Suprapubic skin (tissue), 4 donors: ENCODE results near the gene DYNLT2. TPM values are rescaled to one million over a fixed set of nuclear protein-coding genes. Genes with fewer than 3 reads are reported as not detected.

Source experiments
- DNase-seq, 2 donors: peaks; one replicate each; pipeline ENCODE4 v3.0.0-alpha.2; 2019; ENCODE audit warnings: low spot score in 2 of 2
- H3K27ac ChIP-seq: fragments of 200-600 bp; sonication (generic); one replicate; pipeline ENCODE4 v1.5.1; 2019
- H3K27me3 ChIP-seq: fragments of 200-600 bp; sonication (generic); one replicate; pipeline ENCODE4 v1.5.1; 2019
- H3K36me3 ChIP-seq: fragments of 200-600 bp; sonication (generic); one replicate; pipeline ENCODE4 v1.5.1; 2019
- H3K4me1 ChIP-seq: fragments of 200-600 bp; sonication (generic); one replicate; pipeline ENCODE4 v1.5.1; 2019
- H3K4me3 ChIP-seq: fragments of 200-600 bp; sonication (generic); one replicate; pipeline ENCODE4 v1.5.1; 2019; ENCODE audit warnings: mild to moderate bottlenecking
- H3K9me3 ChIP-seq: fragments of 200-600 bp; sonication (generic); one replicate; pipeline ENCODE4 v1.5.1; 2019
- EP300 ChIP-seq: sonication (generic); formaldehyde crosslinking; IDR thresholded peaks from one replicate; pipeline ENCODE4 v1.6.1; 2017; ENCODE audit warnings: antibody characterized with exemption
- POLR2A ChIP-seq, 2 donors: fragments of 450-650 bp; IDR thresholded peaks; one replicate each; pipeline ENCODE4 v1.6.1; 2017; ENCODE audit warnings: antibody characterized with exemption in 2 of 2, mild to moderate bottlenecking in 2 of 2, moderate library complexity in 2 of 2
- POLR2AphosphoS5 ChIP-seq, 3 donors: sonication (generic); formaldehyde crosslinking; IDR thresholded peaks; one replicate each; pipeline ENCODE4 v1.6.1; 2017; ENCODE audit warnings: antibody characterized with exemption in 3 of 3
- WGBS: methylation state at CpG from one replicate; pipeline ENCODE4 v1.1.5; 2018; 5-methylcytosine and 5-hydroxymethylcytosine counted together
- total RNA-seq, 4 donors: library from RNA; depleted of rRNA; stranded (reverse); fragments of >200 nt; gene quantifications; one replicate each; pipeline ENCODE4 v1.1.0, GENCODE V29; 2016
- TF ChIP-seq, protein P1 (sequence below), 2 donors: fragments of 200-600 bp in 1 of 2; fragments of 450-650 bp in 1 of 2; sonication (generic) in 1 of 2; IDR thresholded peaks; one replicate each; pipeline ENCODE4 v1.5.1; 2016 to 2019; ENCODE audit warnings: antibody characterized with exemption in 2 of 2, mild to moderate bottlenecking in 1 of 2, moderate library complexity in 1 of 2

DYNLT2 gene
- total RNA-seq, 4 donors from 2014 or later: 1.3 to 4.0 (median 2.2) TPM

DNA sequence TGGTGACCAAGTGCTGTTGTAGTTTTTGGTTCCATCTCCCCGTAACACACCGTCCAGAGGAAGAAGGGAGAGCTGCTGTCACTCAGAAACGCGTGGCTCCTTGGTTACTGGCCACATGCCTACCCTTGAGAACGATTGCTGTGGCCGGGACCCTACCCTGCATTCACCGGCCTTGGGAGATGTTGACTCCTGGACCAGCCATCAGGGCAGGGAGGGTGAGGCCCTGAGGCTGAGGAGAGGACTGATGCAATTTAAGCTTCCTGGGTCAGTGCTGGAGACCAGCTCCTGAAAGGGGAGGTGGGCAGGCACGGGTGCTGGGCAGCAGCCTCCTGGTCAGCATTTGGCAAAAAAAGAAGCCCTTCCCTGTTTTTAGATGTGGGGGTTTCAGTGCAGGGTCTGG is 31.6 kb upstream of the DYNLT2 start:
- no peak for TF ChIP-seq EP300
- TF ChIP-seq, protein P1, sequence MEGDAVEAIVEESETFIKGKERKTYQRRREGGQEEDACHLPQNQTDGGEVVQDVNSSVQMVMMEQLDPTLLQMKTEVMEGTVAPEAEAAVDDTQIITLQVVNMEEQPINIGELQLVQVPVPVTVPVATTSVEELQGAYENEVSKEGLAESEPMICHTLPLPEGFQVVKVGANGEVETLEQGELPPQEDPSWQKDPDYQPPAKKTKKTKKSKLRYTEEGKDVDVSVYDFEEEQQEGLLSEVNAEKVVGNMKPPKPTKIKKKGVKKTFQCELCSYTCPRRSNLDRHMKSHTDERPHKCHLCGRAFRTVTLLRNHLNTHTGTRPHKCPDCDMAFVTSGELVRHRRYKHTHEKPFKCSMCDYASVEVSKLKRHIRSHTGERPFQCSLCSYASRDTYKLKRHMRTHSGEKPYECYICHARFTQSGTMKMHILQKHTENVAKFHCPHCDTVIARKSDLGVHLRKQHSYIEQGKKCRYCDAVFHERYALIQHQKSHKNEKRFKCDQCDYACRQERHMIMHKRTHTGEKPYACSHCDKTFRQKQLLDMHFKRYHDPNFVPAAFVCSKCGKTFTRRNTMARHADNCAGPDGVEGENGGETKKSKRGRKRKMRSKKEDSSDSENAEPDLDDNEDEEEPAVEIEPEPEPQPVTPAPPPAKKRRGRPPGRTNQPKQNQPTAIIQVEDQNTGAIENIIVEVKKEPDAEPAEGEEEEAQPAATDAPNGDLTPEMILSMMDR (IDR thresholded peaks at IDR 0.05): no peak
- 95% methylated on average over 8 of the region's 8 CpGs for WGBS
- peak in 1 of 2 donors; percentile 61 for DNase-seq

DNA sequence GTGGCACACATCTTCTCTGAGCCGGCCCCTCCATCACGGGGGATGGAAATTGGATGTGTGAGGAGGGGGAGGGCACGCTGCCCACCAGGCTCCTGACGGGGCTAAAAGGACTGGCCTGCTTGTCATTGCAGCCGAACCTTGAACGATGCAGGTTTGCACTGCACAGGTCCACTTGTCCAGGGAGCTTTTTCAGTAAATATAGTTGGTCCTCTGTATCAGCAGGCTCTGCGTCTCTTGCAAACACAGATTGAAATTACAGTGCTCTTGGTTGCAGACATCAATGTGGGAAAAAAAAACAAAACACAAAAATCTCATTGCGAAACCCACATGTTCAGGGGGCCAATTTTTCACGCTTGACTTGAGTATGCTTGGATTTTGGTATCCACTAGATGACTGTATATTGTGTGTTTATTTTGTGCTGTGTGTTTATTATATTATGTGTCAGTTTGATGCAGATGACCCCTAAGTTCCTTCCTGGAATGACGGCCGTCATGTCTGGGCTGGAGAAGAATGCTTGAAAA is 29.3 kb upstream of the DYNLT2 start:
- TF ChIP-seq, protein P1 (IDR thresholded peaks at IDR 0.05): no peak
- TF ChIP-seq EP300 (no peak), POLR2AphosphoS5 (IDR thresholded peaks at IDR 0.05) (no peak), POLR2A (IDR thresholded peaks at IDR 0.05) (no peak)
- no peaks in the 10 kb centered on the region for H3K9me3 ChIP-seq
- DNase-seq: peak in 1 of 2 donors; percentile 21
- peaks cover 67% of the 10 kb centered on the region for H3K36me3 ChIP-seq
- 90% methylated on average over 11 of the region's 11 CpGs for WGBS
- H3K27ac ChIP-seq: no peak overlapping the region
- no peaks in the 10 kb centered on the region for H3K27me3 ChIP-seq
- no peak overlapping the region for H3K4me3 ChIP-seq
- H3K4me1 ChIP-seq: no peaks in the 10 kb centered on the region

More for the DNA sequence above, 31.6 kb upstream of the DYNLT2 start:
- Histone ChIP-seq H3K4me1 (no peaks in the 10 kb centered on the region), H3K9me3 (no peaks in the 10 kb centered on the region), H3K36me3 (peaks cover 44% of the 10 kb centered on the region), H3K27ac (no peak overlapping the region), H3K4me3 (no peak overlapping the region), H3K27me3 (no peaks in the 10 kb centered on the region)

DNA sequence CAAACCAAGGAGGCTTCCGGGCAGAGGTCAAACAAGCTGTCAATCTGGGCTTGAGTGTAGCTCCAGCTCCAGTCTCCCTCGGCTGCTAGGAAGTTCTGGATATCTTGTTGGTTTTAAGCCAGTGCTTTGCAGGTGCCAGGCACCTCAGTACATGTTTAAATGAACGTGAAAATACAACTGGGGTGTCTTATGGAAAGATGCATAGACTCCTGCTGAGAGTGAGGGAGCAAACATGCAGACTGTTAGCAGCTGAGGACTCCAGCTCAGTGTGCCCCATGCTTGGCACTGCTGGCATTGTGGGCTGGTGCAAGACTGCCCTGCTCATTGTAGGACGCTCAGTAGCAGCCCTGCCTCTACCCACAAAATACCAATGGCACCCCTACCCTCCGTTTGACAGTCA is 28.5 kb upstream of the DYNLT2 start:
- H3K27me3 ChIP-seq: no peaks in the 10 kb centered on the region
- no peaks in the 10 kb centered on the region for H3K4me1 ChIP-seq
- TF ChIP-seq EP300 (no peak), POLR2A (IDR thresholded peaks at IDR 0.05) (no peak), POLR2AphosphoS5 (IDR thresholded peaks at IDR 0.05) (no peak)
- TF ChIP-seq, protein P1 (IDR thresholded peaks at IDR 0.05): no peak
- peaks cover 73% of the 10 kb centered on the region for H3K36me3 ChIP-seq
- no peak for DNase-seq
- no peaks in the 10 kb centered on the region for H3K9me3 ChIP-seq
- WGBS: 79% methylated on average over 5 of the region's 5 CpGs
- no peak overlapping the region for H3K4me3 ChIP-seq
- no peak overlapping the region for H3K27ac ChIP-seq

DNA sequence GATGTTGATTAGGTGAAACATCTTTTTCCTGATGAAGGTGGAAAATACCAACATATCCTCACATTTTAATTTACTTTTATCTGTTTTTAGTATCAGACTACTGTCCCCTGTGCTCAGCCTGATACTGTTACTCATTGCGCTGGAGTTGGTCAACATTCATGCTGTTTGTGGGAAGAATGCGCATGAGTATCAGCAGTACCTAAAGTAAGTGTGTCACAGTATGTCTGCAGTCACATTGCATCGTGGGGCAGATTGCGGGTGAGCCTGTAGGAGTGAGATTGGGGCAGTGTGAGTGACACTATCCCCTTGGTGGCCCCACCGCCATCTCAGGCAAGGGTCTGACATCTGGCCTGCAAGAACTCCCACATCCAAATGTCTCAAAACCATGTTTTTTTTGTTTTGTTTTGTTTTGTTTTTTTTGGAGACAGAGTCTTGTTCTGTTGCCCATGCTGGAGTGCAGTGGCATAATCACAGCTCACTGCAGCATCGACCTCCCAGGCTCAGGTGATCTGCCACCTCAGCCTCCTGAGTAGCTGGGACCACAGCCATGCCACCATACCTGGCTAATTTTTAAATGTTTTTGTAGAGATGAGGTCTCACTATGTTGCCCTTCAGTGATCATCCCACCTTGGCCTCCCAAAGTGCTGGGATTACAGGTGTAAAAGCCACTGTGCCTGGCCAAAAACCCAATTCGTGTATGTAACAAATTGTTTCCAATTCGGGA is 27.9 kb upstream of the DYNLT2 start:
- H3K4me3 ChIP-seq: no peak overlapping the region
- no peaks in the 10 kb centered on the region for H3K9me3 ChIP-seq
- 85% methylated on average over 8 of the region's 8 CpGs for WGBS
- no peaks in the 10 kb centered on the region for H3K27me3 ChIP-seq
- peaks cover 76% of the 10 kb centered on the region for H3K36me3 ChIP-seq
- no peaks in the 10 kb centered on the region for H3K4me1 ChIP-seq
- no peak for TF ChIP-seq EP300
- TF ChIP-seq POLR2AphosphoS5 (IDR thresholded peaks at IDR 0.05): no peak
- TF ChIP-seq POLR2A (IDR thresholded peaks at IDR 0.05): no peak
- TF ChIP-seq, protein P1 (IDR thresholded peaks at IDR 0.05): no peak
- peak in 1 of 2 donors; percentile 34 for DNase-seq
- no peak overlapping the region for H3K27ac ChIP-seq

DNA sequence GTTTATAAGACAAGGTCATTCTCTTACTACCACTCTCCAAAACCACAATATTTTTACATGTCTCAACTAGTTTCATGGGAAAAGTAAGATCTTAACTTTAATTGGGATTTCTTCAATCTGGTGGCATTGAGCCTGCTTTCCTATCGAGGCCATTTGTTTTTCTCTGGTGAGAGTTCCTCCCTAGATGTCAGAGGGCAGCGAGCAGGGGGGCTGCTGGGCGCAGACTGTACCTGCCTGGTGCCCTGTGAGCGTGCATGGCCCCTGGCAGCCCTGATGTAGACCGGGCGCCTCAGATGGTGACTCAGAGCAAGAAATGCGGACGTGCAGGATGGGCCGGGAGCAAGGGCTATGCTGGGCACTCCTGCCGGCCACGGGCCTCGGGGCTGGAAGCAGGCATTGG is 27.3 kb upstream of the DYNLT2 start:
- H3K27me3 ChIP-seq: no peaks in the 10 kb centered on the region
- no peak overlapping the region for H3K4me3 ChIP-seq
- no peaks in the 10 kb centered on the region for H3K4me1 ChIP-seq
- no peaks in the 10 kb centered on the region for H3K9me3 ChIP-seq
- peaks cover 79% of the 10 kb centered on the region for H3K36me3 ChIP-seq
- DNase-seq: peak in 1 of 2 donors; percentile 58
- no peak overlapping the region for H3K27ac ChIP-seq
- no peak for TF ChIP-seq EP300
- TF ChIP-seq POLR2A (IDR thresholded peaks at IDR 0.05): no peak
- TF ChIP-seq POLR2AphosphoS5 (IDR thresholded peaks at IDR 0.05): no peak
- TF ChIP-seq, protein P1 (IDR thresholded peaks at IDR 0.05): no peak
- WGBS: 93% methylated on average over 12 of the region's 12 CpGs
